Measurements from ENCODE around the gene CBX1. TPM values are rescaled to one million over a fixed set of nuclear protein-coding genes. Genes with fewer than 3 reads are reported as not detected.

The CBX1 gene
- total and polyA plus RNA-seq, 2 of the 13 experiments (the other 11 are each of a cell fraction or from before 2014, with no cell fraction given), result 17.8 to 108 TPM

- POLR2A ChIA-PET, result no interaction called here
- DNase-seq (ENCODE audit: low spot score), result no peak
Observed at GRCh38 chr17:48028736-48029135, 72.5 kb downstream of the CBX1 start.

More at GRCh38 chr17:48028736-48029135, 72.5 kb downstream of the CBX1 start:
- no TSS peak for BruUV-seq (replicated peaks)
- no peaks in the 10 kb centered on the region for H3K79me2 ChIP-seq (ENCODE audit: insufficient read depth, low read length)
- no peak overlapping the region for H3K27ac ChIP-seq (ENCODE audit: extremely low read length, insufficient read depth, low read length)
- in situ Hi-C loops (cut with HindIII; ENCODE audit: extremely low pct_ligation_motif_present, low pct_unique_long_range_greater_than_20kb) (loop anchor here (5.0 to 10.0 kb wide), 4 partner anchors 44 to 584 kb away; partner anchors contain the start of gene HOXB7), intact Hi-C loops (cut with micrococcal nuclease; ENCODE audit: unreplicated experiment) (loop anchor here (5.0 to 10.0 kb wide), 2 partner anchors 426 to 589 kb away; partner anchors contain the start of gene HOXB8)
- H3K4me3 ChIP-seq (replicated peaks in 1 of 3; ENCODE audit: insufficient read depth in 1 of 3, low read depth in 2 of 3, low read length in 3 of 3), result no peak overlapping the region
- no peak overlapping the region for H2AFZ ChIP-seq (ENCODE audit: low read length)
- no peak for ATAC-seq
- H4K20me1 ChIP-seq (ENCODE audit: insufficient read depth, low read length), result no peaks in the 10 kb centered on the region
- 25% methylated on average over 1 of the region's 1 CpG for WGBS (ENCODE audit: low lambda C conversion rate)
- no peaks in the 10 kb centered on the region for H3K36me3 ChIP-seq (replicated peaks in 1 of 2; ENCODE audit: control insufficient read depth in 1 of 2, insufficient read depth in 2 of 2, low read length in 2 of 2)
- H3K4me2 ChIP-seq (ENCODE audit: low read depth, low read length), result no peak overlapping the region
- peaks cover 31% of the 10 kb centered on the region for H3K4me1 ChIP-seq (ENCODE audit: insufficient read depth, low read length)
- no peak for FAIRE-seq
- no peak for TF ChIP-seq ZNF282 (IDR thresholded peaks at IDR 0.05; ENCODE audit: partially characterized antibody)
- no peak for TF ChIP-seq ZNF576 (CRISPR knock-in tag; IDR thresholded peaks at IDR 0.05)
- no peak for TF ChIP-seq ZNF772 (CRISPR knock-in tag; IDR thresholded peaks at IDR 0.05)
- no peak for TF ChIP-seq CSRNP2 (CRISPR knock-in tag; conservative IDR thresholded peaks at IDR 0.05; ENCODE audit: low read depth)
- TF ChIP-seq NKX3-1 (CRISPR knock-in tag; IDR thresholded peaks at IDR 0.05), result no peak
- TF ChIP-seq ZSCAN20 (CRISPR knock-in tag; IDR thresholded peaks at IDR 0.05; ENCODE audit: borderline replicate concordance), result no peak
- TF ChIP-seq RBFOX2 (IDR thresholded peaks at IDR 0.05; ENCODE audit: low read depth, low read length), result no peak
- TF ChIP-seq BCLAF1 (IDR thresholded peaks at IDR 0.05), result no peak
- no peak for TF ChIP-seq PRMT3 (CRISPR knock-in tag; IDR thresholded peaks at IDR 0.05; ENCODE audit: borderline replicate concordance, low read depth)
- TF ChIP-seq NFKBIZ (CRISPR knock-in tag; IDR thresholded peaks at IDR 0.05), result no peak
- no peak for TF ChIP-seq SRSF1 (optimal IDR thresholded peaks at IDR 0.05; ENCODE audit: low read depth, low read length)
- no peak for TF ChIP-seq POGZ (CRISPR knock-in tag; IDR thresholded peaks at IDR 0.05)
- H3K27me3 ChIP-seq (ENCODE audit: control insufficient read depth in 1 of 2, insufficient read depth in 2 of 2, low read length in 2 of 2), result peaks cover 1 to 37% of the 10 kb centered on the region in 2 experiments; a peak in 3 of 5 replicates
- H3K9me3 ChIP-seq (ENCODE audit: low read length), result no peaks in the 10 kb centered on the region
- no peak overlapping the region for H3K9ac ChIP-seq (ENCODE audit: insufficient read depth, low read depth, low read length)
- CTCF ChIA-PET (ENCODE audit: low intra/inter-chr PET ratio, low total read pairs), result no interaction called here
